Measurements from ENCODE around the gene RRAD. TPM values are rescaled to one million over a fixed set of nuclear protein-coding genes. Genes with fewer than 3 reads are reported as not detected.

The RRAD gene
- total and polyA plus RNA-seq, 2 of the 4 experiments (the other 2 are of a cell fraction): 1.3 to 2.1 TPM

DNA sequence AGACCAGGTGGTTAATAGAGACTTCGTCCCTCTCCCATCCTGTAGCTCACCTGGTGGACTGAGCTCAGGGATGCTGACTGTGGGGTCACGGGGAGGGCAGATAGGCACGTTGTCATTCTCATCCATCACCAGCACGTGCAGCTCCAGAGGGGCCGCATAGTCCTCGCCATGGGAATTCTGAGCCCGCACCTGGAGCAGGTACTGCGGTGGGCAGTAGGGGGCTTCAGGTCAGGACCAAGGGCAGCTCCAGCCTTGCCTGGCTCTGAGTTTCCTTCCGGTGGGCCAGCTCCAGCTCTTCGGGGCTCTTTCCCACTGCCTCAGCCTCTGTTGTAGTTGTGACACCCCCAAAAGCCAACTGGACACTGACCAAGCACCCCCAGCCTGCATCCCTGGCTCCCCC, 12.3 kb downstream of the RRAD start:
- H2BK20ac ChIP-seq (ENCODE audit: low read depth, low read length): no peak overlapping the region
- no peak overlapping the region for H3K18ac ChIP-seq (ENCODE audit: low read depth, low read length)
- H3K79me1 ChIP-seq (ENCODE audit: low read depth in 1 of 2, low read length in 2 of 2): no peaks in the 10 kb centered on the region
- no peak overlapping the region for H4K91ac ChIP-seq (ENCODE audit: insufficient read depth, low read depth, low read length)
- POLR2A ChIA-PET (ENCODE audit: unreplicated experiment): no interaction called here
- no peak overlapping the region for H3K4me3 ChIP-seq (ENCODE audit: insufficient read depth, low read depth, low read length)
- dilution Hi-C loops (cut with HindIII; ENCODE audit: low sequenced_read_pairs, unreplicated experiment) (no loop called here), in situ Hi-C loops (cut with MboI; ENCODE audit: low sequenced_read_pairs) (no loop called here), intact Hi-C loops (cut with micrococcal nuclease) (no loop called here)
- no peak overlapping the region for H3K9ac ChIP-seq (ENCODE audit: low read depth, low read length)
- WGBS, 2 experiments (ENCODE audit: extremely low coverage in 2 of 2, insufficient read length in 1 of 2): 71% methylated on average over 3 of the region's 10 CpGs; no CpG with 5 or more reads in 1 of the 2 experiments
- H4K20me1 ChIP-seq (ENCODE audit: insufficient read depth, low read length): no peaks in the 10 kb centered on the region
- no peak for DNase-seq
- no peak for ATAC-seq (ENCODE audit: low read depth)
- no TSS peak for BruUV-seq (replicated peaks)
- no peak overlapping the region for H4K5ac ChIP-seq (ENCODE audit: low read depth, low read length)
- H3K27me3 ChIP-seq (ENCODE audit: control insufficient read depth, insufficient read depth, low read length): peaks cover 30% of the 10 kb centered on the region
- no peak overlapping the region for H3K4me2 ChIP-seq (ENCODE audit: low read depth, low read length)
- H2BK5ac ChIP-seq (ENCODE audit: low read depth, low read length, poor library complexity, severe bottlenecking): no peak overlapping the region
- CTCF ChIA-PET: no interaction called here
- H3K4me1 ChIP-seq (ENCODE audit: control insufficient read depth, insufficient read depth, low read length): no peaks in the 10 kb centered on the region
- no peak overlapping the region for H2BK120ac ChIP-seq (ENCODE audit: low read depth, low read length)
- no peak overlapping the region for H3K14ac ChIP-seq (replicated peaks; ENCODE audit: low read depth, low read length)
- H2AK9ac ChIP-seq (replicated peaks; ENCODE audit: low read depth, low read length, poor library complexity): no peak overlapping the region
- no peak overlapping the region for H2BK15ac ChIP-seq (ENCODE audit: low read depth, low read length)
- H3K4ac ChIP-seq (ENCODE audit: low read depth, low read length): no peak overlapping the region
- no peak overlapping the region for H2AK5ac ChIP-seq (ENCODE audit: low read depth, low read length)
- H3K27ac ChIP-seq (ENCODE audit: insufficient read depth, low read length): no peak overlapping the region
- H4K8ac ChIP-seq (ENCODE audit: low read depth in 2 of 2, low read length in 2 of 2): no peak overlapping the region
- H2AFZ ChIP-seq (replicated peaks; ENCODE audit: low read length, poor library complexity): no peak overlapping the region
- H3K56ac ChIP-seq (ENCODE audit: extremely low read depth, insufficient read depth, low read length): no peak overlapping the region
- no peak overlapping the region for H3K23ac ChIP-seq (ENCODE audit: low read depth, low read length)
- no peaks in the 10 kb centered on the region for H3K9me3 ChIP-seq (ENCODE audit: control insufficient read depth, insufficient read depth, low read length)
- no peak for TF ChIP-seq CEBPB (IDR thresholded peaks at IDR 0.05; ENCODE audit: low read depth, low read length)
- TF ChIP-seq RCOR1 (IDR thresholded peaks at IDR 0.05; ENCODE audit: insufficient replicate concordance, low read length): no peak
- TF ChIP-seq SMC3 (IDR thresholded peaks at IDR 0.05; ENCODE audit: low read depth, low read length): no peak
- no peak for TF ChIP-seq MAZ (IDR thresholded peaks at IDR 0.05; ENCODE audit: borderline replicate concordance, low read depth, low read length)
- TF ChIP-seq MAFK (IDR thresholded peaks at IDR 0.05; ENCODE audit: low read depth, low read length): no peak
- TF ChIP-seq RFX5 (IDR thresholded peaks at IDR 0.05; ENCODE audit: low read depth, low read length): no peak
- no peak for TF ChIP-seq BHLHE40 (IDR thresholded peaks at IDR 0.05; ENCODE audit: low read depth, low read length)
- TF ChIP-seq, protein P1, sequence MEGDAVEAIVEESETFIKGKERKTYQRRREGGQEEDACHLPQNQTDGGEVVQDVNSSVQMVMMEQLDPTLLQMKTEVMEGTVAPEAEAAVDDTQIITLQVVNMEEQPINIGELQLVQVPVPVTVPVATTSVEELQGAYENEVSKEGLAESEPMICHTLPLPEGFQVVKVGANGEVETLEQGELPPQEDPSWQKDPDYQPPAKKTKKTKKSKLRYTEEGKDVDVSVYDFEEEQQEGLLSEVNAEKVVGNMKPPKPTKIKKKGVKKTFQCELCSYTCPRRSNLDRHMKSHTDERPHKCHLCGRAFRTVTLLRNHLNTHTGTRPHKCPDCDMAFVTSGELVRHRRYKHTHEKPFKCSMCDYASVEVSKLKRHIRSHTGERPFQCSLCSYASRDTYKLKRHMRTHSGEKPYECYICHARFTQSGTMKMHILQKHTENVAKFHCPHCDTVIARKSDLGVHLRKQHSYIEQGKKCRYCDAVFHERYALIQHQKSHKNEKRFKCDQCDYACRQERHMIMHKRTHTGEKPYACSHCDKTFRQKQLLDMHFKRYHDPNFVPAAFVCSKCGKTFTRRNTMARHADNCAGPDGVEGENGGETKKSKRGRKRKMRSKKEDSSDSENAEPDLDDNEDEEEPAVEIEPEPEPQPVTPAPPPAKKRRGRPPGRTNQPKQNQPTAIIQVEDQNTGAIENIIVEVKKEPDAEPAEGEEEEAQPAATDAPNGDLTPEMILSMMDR (conservative IDR thresholded peaks at IDR 0.05; ENCODE audit: low read depth, low read length): no peak
- TF ChIP-seq MXI1 (IDR thresholded peaks at IDR 0.05; ENCODE audit: borderline replicate concordance, low read depth, low read length): no peak
- TF ChIP-seq CHD1 (IDR thresholded peaks at IDR 0.05; ENCODE audit: low read depth, low read length): no peak
- TF ChIP-seq, protein P2, sequence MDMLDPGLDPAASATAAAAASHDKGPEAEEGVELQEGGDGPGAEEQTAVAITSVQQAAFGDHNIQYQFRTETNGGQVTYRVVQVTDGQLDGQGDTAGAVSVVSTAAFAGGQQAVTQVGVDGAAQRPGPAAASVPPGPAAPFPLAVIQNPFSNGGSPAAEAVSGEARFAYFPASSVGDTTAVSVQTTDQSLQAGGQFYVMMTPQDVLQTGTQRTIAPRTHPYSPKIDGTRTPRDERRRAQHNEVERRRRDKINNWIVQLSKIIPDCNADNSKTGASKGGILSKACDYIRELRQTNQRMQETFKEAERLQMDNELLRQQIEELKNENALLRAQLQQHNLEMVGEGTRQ (IDR thresholded peaks at IDR 0.05; ENCODE audit: low read depth, low read length): no peak
- TF ChIP-seq FOS (IDR thresholded peaks at IDR 0.05; ENCODE audit: low read depth, low read length): no peak
- no peak for TF ChIP-seq POLR2A (IDR thresholded peaks at IDR 0.05; ENCODE audit: low read depth, low read length)
- TF ChIP-seq, protein P3, sequence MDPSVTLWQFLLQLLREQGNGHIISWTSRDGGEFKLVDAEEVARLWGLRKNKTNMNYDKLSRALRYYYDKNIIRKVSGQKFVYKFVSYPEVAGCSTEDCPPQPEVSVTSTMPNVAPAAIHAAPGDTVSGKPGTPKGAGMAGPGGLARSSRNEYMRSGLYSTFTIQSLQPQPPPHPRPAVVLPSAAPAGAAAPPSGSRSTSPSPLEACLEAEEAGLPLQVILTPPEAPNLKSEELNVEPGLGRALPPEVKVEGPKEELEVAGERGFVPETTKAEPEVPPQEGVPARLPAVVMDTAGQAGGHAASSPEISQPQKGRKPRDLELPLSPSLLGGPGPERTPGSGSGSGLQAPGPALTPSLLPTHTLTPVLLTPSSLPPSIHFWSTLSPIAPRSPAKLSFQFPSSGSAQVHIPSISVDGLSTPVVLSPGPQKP (IDR thresholded peaks at IDR 0.05; ENCODE audit: borderline replicate concordance, low read depth, low read length): no peak
- TF ChIP-seq NFE2L2 (IDR thresholded peaks at IDR 0.05; ENCODE audit: low read depth, low read length): no peak
- no peak for TF ChIP-seq RAD21 (IDR thresholded peaks at IDR 0.05; ENCODE audit: low read length)
- H3K9me1 ChIP-seq (ENCODE audit: insufficient read depth, low read length): no peaks in the 10 kb centered on the region
- no peaks in the 10 kb centered on the region for H3K36me3 ChIP-seq (ENCODE audit: control insufficient read depth, insufficient read depth, low read length)

Measured in IMR-90 (cell line).